K562 (cell line): Measurements from ENCODE around the gene DHRS3. TPM values are rescaled to one million over a fixed set of nuclear protein-coding genes. Genes with fewer than 3 reads are reported as not detected.

ENCODE experiments used
- ARNT ChIP-seq, 2 experiments: fragments of 450-650 bp; IDR thresholded peaks; 2 replicates each; pipeline ENCODE4 v1.6.1; 2016; ENCODE audit warnings: mild to moderate bottlenecking in 1 of 2
- ATF1 ChIP-seq, 2 experiments: fragments of 450-650 bp in 1 of 2; IDR thresholded peaks; 2 replicates each; pipeline ENCODE4 v1.6.1; 2016; ENCODE audit warnings: missing compliant biosample characterization in 1 of 2, missing genetic modification characterization in 1 of 2
- CAMTA2 ChIP-seq: fragments of 250-450 bp; sonication (Bioruptor Pico); conservative IDR thresholded peaks from 2 replicates; pipeline ENCODE4 v1.5.1; 2022
- FOXK2 ChIP-seq, 2 experiments: fragments of 450-650 bp; IDR thresholded peaks in 1 of 2; conservative IDR thresholded peaks in 1 of 2; 2 replicates each; pipeline ENCODE4 v1.6.1; 2016; ENCODE audit warnings: low read depth in 2 of 2, mild to moderate bottlenecking in 1 of 2
- FOXP1 ChIP-seq: sonication (generic); formaldehyde crosslinking; IDR thresholded peaks from 2 replicates; pipeline ENCODE4 v1.8.0; 2022; ENCODE audit warnings: mild to moderate bottlenecking, missing genetic modification reagents
- HDAC8 ChIP-seq: fragments of 450-650 bp; IDR thresholded peaks from 2 replicates; pipeline ENCODE4 v1.6.1; 2016; ENCODE audit warnings: mild to moderate bottlenecking, missing genetic modification characterization, moderate library complexity, missing compliant biosample characterization
- HNRNPUL1 ChIP-seq: fragments of 200-400 bp; formaldehyde crosslinking; IDR thresholded peaks from 2 replicates; pipeline ENCODE4 v1.6.1; 2017; ENCODE audit warnings: low read length
- HSF4 ChIP-seq: fragments of 250-450 bp; sonication (Bioruptor Pico); IDR thresholded peaks from 2 replicates; pipeline ENCODE4 v2.1.2; 2022; ENCODE audit warnings: mild to moderate bottlenecking, moderate library complexity, borderline replicate concordance
- LEF1 ChIP-seq: fragments of 450-650 bp; IDR thresholded peaks from 2 replicates; pipeline ENCODE4 v1.6.1; 2016; ENCODE audit warnings: mild to moderate bottlenecking
- MIER1 ChIP-seq: fragments of 450-650 bp; IDR thresholded peaks from 2 replicates; pipeline ENCODE4 v1.6.1; 2016; ENCODE audit warnings: antibody characterized with exemption, mild to moderate bottlenecking, low read depth
- MTA1 ChIP-seq: fragments of 450-650 bp; IDR thresholded peaks from 2 replicates; pipeline ENCODE4 v1.6.1; 2017; ENCODE audit warnings: borderline replicate concordance
- PRPF4 ChIP-seq: fragments of 200-400 bp; formaldehyde crosslinking; IDR thresholded peaks from one replicate; pipeline ENCODE4 v1.6.1; 2017; ENCODE audit warnings: low read length, low read depth, mild to moderate bottlenecking; ENCODE audit not compliant: insufficient read depth, poor library complexity, severe bottlenecking
- SMAD3 ChIP-seq: fragments of 450-650 bp; formaldehyde crosslinking; conservative IDR thresholded peaks from 2 replicates; pipeline ENCODE4 v1.4.0; 2020; ENCODE audit warnings: mild to moderate bottlenecking
- SMARCC2 ChIP-seq: fragments of 450-650 bp; IDR thresholded peaks from 2 replicates; pipeline ENCODE4 v1.6.1; 2017; ENCODE audit warnings: antibody characterized with exemption, moderate library complexity, mild to moderate bottlenecking, low read depth
- ZNF133 ChIP-seq: fragments of 250-450 bp; sonication (Bioruptor Pico); IDR thresholded peaks from 2 replicates; pipeline ENCODE4 v1.4.0; 2020; ENCODE audit warnings: mild to moderate bottlenecking
- ZNF140 ChIP-seq: fragments of 250-450 bp; sonication (Bioruptor Pico); IDR thresholded peaks from 2 replicates; pipeline ENCODE4 v1.8.0; 2021; ENCODE audit warnings: moderate library complexity, mild to moderate bottlenecking, inconsistent platforms
- ZNF184 ChIP-seq: sonication (generic); formaldehyde crosslinking; IDR thresholded peaks from 2 replicates; pipeline ENCODE4 v1.5.0; 2020; ENCODE audit warnings: missing genetic modification reagents
- ZNF354B ChIP-seq: fragments of 250-450 bp; sonication (Bioruptor Pico); IDR thresholded peaks from 2 replicates; pipeline ENCODE4 v1.4.0; 2020
- ZNF717 ChIP-seq: fragments of 250-450 bp; sonication (Bioruptor Pico); IDR thresholded peaks from 2 replicates; pipeline ENCODE4 v1.5.0; 2021
- ZNF766 ChIP-seq: fragments of 200-800 bp; sonication (Bioruptor generic); conservative IDR thresholded peaks from 2 replicates; pipeline ENCODE4 v1.6.1; 2016; ENCODE audit warnings: missing genetic modification characterization, missing compliant biosample characterization
- ZNF79 ChIP-seq: fragments of 250-450 bp; sonication (Bioruptor Pico); IDR thresholded peaks from 2 replicates; pipeline ENCODE4 v1.4.0; 2020; ENCODE audit warnings: low read depth, mild to moderate bottlenecking, moderate library complexity
- polyA plus RNA-seq, 8 experiments: library from polyadenylated mRNA; depleted of rRNA in 4 of 8; stranded (reverse) in 5 of 8; unstranded in 3 of 8; fragments of >200 nt; fragmentation: Nextera tagmentation in 2 of 8; fragmentation: Illumina TruSeq in 1 of 8; extraction: Ambion mirVana in 2 of 8; extraction: Trizol in 1 of 8; gene quantifications; 2 replicates each; pipeline versions ENCODE4 v1.2.1 to v1.2.3, GENCODE V29; 2011 to 2014; ENCODE audit warnings: inconsistent platforms in 1 of 8, missing spikeins in 1 of 8
- total RNA-seq, 7 experiments: library from RNA; depleted of rRNA in 6 of 7; stranded (reverse); fragments of >200 nt in 6 of 7; fragmentation: Illumina TruSeq in 2 of 7; extraction: Trizol in 2 of 7; gene quantifications; 2 replicates each; pipeline versions ENCODE4 v1.2.1 to v1.2.3, GENCODE V29; 2011 to 2021; ENCODE audit warnings: low replicate concordance in 1 of 7
- TF ChIP-seq, protein P1 (sequence below), 2 experiments: fragments of 250-450 bp in 1 of 2; fragments of 450-650 bp in 1 of 2; sonication (Bioruptor Pico) in 1 of 2; IDR thresholded peaks; 2 replicates each; pipeline versions ENCODE4 v1.6.1 to v1.8.0; 2016 to 2021; ENCODE audit warnings: mild to moderate bottlenecking in 2 of 2, moderate library complexity in 2 of 2, missing compliant biosample characterization in 1 of 2, missing genetic modification characterization in 1 of 2
- TF ChIP-seq, protein P2 (sequence below): fragments of 150-350 bp; conservative IDR thresholded peaks from 2 replicates; pipeline ENCODE4 v1.6.1; 2014; ENCODE audit warnings: low read length
- TF ChIP-seq, protein P3 (sequence below): sonication (generic); formaldehyde crosslinking; IDR thresholded peaks from 2 replicates; pipeline ENCODE4 v1.8.0; 2022; ENCODE audit warnings: mild to moderate bottlenecking, missing genetic modification reagents
- TF ChIP-seq, protein P4 (sequence below): sonication (generic); formaldehyde crosslinking; IDR thresholded peaks from 2 replicates; pipeline ENCODE4 v1.5.0; 2020; ENCODE audit warnings: missing genetic modification reagents

DHRS3 gene
- total and polyA plus RNA-seq, 9 of the 15 experiments (the other 6 are each of a cell fraction or from before 2014, with no cell fraction given): 21.0 to 116 (median 58.7) TPM

DNA sequence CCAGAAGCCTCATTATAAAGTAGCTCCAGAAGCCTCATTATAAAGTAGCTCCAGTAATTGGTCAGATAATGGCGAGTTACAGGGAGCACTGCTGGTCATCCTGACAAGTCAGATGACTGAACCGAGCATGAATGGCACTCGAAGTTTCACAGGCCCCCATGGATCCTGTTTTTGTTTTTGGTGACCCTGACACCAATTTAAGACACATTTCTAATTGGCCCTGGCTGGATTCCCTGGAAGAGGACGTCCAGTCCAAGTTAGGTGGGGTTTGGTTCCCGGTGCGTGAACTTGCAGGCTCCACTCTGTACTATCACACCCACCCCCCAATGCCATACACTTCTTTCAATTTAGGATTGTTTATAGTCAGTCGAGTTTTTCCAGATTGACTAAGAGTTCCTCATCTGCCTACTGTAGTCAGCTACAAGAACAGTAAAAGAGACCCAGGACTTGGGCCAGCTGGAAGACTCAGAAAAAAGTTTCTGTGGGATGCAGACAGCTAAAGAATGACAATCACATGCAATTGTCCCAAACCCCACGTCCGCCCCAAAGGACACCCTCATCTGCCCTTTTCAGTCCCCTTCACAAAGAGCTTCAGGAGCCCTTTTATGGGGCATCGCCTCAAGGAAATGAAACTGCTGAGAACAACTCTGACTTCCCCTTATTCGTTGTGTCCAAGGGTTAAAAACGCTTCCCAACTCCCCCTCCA lies 2.7 kb downstream of the DHRS3 start (continued):
- TF ChIP-seq, protein P1, sequence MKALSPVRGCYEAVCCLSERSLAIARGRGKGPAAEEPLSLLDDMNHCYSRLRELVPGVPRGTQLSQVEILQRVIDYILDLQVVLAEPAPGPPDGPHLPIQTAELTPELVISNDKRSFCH (CRISPR knock-in tag; IDR thresholded peaks at IDR 0.05): no peak
- TF ChIP-seq, protein P1 (tag; IDR thresholded peaks at IDR 0.05): no peak
- TF ChIP-seq ZNF354B (CRISPR knock-in tag) (no peak), ATF1 (CRISPR knock-in tag; IDR thresholded peaks at IDR 0.05) (no peak), ATF1 (tag; IDR thresholded peaks at IDR 0.05) (peak; percentile 29; the same call in 1 of the 2 replicates), HDAC8 (tag) (no peak), ZNF79 (CRISPR knock-in tag) (no peak), MIER1 (no peak), SMARCC2 (no peak), FOXP1 (CRISPR knock-in tag) (no peak), PRPF4 (no peak), ZNF140 (CRISPR knock-in tag) (no peak), ZNF717 (CRISPR knock-in tag) (no peak), CAMTA2 (CRISPR knock-in tag) (no peak), LEF1 (no peak), ZNF133 (CRISPR knock-in tag) (no peak), FOXK2 (conservative IDR thresholded peaks at IDR 0.05 in 1 of 2, IDR thresholded peaks at IDR 0.05 in 1 of 2; ENCODE audit: low read depth in 2 of 2) (no peak), ZNF766 (CRISPR knock-in tag) (no peak), HNRNPUL1 (no peak), ARNT (IDR thresholded peaks at IDR 0.05) (no peak), MTA1 (no peak), SMAD3 (CRISPR knock-in tag) (0 out of 2 replicates have a peak, but pooled peaks have one; percentile 28), ZNF184 (CRISPR knock-in tag) (no peak), HSF4 (CRISPR knock-in tag) (no peak)
- TF ChIP-seq, protein P2, sequence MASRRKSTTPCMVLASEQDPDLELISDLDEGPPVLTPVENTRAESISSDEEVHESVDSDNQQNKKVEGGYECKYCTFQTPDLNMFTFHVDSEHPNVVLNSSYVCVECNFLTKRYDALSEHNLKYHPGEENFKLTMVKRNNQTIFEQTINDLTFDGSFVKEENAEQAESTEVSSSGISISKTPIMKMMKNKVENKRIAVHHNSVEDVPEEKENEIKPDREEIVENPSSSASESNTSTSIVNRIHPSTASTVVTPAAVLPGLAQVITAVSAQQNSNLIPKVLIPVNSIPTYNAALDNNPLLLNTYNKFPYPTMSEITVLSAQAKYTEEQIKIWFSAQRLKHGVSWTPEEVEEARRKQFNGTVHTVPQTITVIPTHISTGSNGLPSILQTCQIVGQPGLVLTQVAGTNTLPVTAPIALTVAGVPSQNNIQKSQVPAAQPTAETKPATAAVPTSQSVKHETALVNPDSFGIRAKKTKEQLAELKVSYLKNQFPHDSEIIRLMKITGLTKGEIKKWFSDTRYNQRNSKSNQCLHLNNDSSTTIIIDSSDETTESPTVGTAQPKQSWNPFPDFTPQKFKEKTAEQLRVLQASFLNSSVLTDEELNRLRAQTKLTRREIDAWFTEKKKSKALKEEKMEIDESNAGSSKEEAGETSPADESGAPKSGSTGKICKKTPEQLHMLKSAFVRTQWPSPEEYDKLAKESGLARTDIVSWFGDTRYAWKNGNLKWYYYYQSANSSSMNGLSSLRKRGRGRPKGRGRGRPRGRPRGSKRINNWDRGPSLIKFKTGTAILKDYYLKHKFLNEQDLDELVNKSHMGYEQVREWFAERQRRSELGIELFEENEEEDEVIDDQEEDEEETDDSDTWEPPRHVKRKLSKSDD: no peak
- TF ChIP-seq, protein P3, sequence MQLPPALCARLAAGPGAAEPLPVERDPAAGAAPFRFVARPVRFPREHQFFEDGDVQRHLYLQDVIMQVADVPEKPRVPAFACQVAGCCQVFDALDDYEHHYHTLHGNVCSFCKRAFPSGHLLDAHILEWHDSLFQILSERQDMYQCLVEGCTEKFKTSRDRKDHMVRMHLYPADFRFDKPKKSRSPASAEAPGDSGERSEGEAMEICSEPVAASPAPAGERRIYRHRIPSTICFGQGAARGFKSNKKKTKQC: no peak
- TF ChIP-seq, protein P4, sequence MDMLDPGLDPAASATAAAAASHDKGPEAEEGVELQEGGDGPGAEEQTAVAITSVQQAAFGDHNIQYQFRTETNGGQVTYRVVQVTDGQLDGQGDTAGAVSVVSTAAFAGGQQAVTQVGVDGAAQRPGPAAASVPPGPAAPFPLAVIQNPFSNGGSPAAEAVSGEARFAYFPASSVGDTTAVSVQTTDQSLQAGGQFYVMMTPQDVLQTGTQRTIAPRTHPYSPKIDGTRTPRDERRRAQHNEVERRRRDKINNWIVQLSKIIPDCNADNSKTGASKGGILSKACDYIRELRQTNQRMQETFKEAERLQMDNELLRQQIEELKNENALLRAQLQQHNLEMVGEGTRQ: no peak
